Mammary epithelial cell (primary cell): ENCODE data around the gene DOCK10.

Experiments used
- CTCF ChIP-seq, 2 donors: IDR thresholded peaks in 1 of 2; conservative IDR thresholded peaks in 1 of 2; 2 replicates each; pipeline ENCODE4 v1.5.1; 2011 to 2012; ENCODE audit warnings: inconsistent platforms in 2 of 2, low read length in 2 of 2, mild to moderate bottlenecking in 2 of 2, control low read depth in 1 of 2, low read depth in 1 of 2; ENCODE audit not compliant: insufficient read depth in 1 of 2; ENCODE audit errors: extremely low read depth in 1 of 2
- EZH2 ChIP-seq: IDR thresholded peaks from 2 replicates; pipeline ENCODE4 v1.6.1; 2012; ENCODE audit warnings: low read length, inconsistent platforms, borderline replicate concordance

- no peak for TF ChIP-seq CTCF (conservative IDR thresholded peaks at IDR 0.05 in 1 of 2, IDR thresholded peaks at IDR 0.05 in 1 of 2; ENCODE audit: extremely low read depth in 1 of 2, insufficient read depth in 1 of 2, low read depth in 1 of 2, low read length in 2 of 2)
- no peak for TF ChIP-seq EZH2
Observed at GRCh38 chr2:225083276-225083675, 41.0 kb upstream of the DOCK10 start.
